Ovary (tissue), 3 donors: Measurements from ENCODE around the gene ATP1B2.

Experiments used
- EP300 ChIP-seq: sonication (generic); formaldehyde crosslinking; IDR thresholded peaks from one replicate; pipeline ENCODE4 v1.6.1; 2017; ENCODE audit warnings: antibody characterized with exemption
- POLR2A ChIP-seq: fragments of 450-650 bp; IDR thresholded peaks from one replicate; pipeline ENCODE4 v1.6.1; 2017; ENCODE audit warnings: antibody characterized with exemption, mild to moderate bottlenecking, moderate library complexity
- TF ChIP-seq, protein P1 (sequence below), 3 donors: fragments of 450-650 bp in 2 of 3; fragments of 200-600 bp in 1 of 3; IDR thresholded peaks; one replicate each; pipeline versions ENCODE4 v1.5.1 to v1.8.0; 2016 to 2022; ENCODE audit warnings: antibody characterized with exemption in 3 of 3, mild to moderate bottlenecking in 1 of 3
- donor health status: DM: no; HTN: no; CAD: no.

DNA sequence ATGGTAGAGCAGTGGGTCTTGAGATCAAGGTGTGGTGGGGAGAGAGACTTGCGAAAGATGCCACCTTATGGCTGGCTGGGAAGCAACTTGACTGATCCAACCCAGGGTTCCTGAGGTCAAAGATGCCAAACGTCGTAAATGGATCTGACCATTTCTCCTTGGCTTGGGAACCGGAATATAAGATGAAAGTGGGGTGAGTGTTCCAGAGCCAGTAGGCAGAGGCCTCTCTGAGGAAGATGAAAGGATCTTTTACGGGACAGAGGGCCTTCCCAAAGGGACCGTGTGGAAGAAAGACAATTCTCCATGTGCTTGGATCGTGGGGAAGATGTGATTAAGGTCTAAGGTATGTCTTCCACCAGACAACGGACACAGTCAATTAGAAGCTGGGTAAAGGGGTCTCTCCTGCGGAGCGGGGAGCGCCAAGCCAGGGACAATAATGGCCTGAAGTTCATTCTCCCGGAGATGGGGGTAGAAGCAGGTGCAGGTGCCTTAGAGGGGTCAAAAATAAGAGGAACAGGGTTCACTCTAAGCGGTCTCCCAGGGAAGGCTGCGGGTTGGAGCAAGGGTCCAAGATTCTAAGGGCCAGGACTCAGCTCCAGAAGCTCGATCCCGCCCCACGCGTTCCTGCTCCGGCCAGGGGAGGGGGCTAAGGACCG, 36.8 kb upstream of the ATP1B2 start:
- TF ChIP-seq, protein P1, sequence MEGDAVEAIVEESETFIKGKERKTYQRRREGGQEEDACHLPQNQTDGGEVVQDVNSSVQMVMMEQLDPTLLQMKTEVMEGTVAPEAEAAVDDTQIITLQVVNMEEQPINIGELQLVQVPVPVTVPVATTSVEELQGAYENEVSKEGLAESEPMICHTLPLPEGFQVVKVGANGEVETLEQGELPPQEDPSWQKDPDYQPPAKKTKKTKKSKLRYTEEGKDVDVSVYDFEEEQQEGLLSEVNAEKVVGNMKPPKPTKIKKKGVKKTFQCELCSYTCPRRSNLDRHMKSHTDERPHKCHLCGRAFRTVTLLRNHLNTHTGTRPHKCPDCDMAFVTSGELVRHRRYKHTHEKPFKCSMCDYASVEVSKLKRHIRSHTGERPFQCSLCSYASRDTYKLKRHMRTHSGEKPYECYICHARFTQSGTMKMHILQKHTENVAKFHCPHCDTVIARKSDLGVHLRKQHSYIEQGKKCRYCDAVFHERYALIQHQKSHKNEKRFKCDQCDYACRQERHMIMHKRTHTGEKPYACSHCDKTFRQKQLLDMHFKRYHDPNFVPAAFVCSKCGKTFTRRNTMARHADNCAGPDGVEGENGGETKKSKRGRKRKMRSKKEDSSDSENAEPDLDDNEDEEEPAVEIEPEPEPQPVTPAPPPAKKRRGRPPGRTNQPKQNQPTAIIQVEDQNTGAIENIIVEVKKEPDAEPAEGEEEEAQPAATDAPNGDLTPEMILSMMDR (IDR thresholded peaks at IDR 0.05): no peak
- TF ChIP-seq EP300 (no peak), POLR2A (no peak)
